Activated CD8-positive, alpha-beta memory T cell treated with anti-CD3 and anti-CD28 coated beads, Interleukin-2, amount 50 U/mL, for 24 hours (primary cell): ENCODE measurements around the gene TSPAN3.

Source experiments
- DNase-seq: peaks from one replicate; pipeline ENCODE4 v3.0.0-alpha.2; 2020; ENCODE audit errors: extremely low read depth

TSPAN3 gene

DNA sequence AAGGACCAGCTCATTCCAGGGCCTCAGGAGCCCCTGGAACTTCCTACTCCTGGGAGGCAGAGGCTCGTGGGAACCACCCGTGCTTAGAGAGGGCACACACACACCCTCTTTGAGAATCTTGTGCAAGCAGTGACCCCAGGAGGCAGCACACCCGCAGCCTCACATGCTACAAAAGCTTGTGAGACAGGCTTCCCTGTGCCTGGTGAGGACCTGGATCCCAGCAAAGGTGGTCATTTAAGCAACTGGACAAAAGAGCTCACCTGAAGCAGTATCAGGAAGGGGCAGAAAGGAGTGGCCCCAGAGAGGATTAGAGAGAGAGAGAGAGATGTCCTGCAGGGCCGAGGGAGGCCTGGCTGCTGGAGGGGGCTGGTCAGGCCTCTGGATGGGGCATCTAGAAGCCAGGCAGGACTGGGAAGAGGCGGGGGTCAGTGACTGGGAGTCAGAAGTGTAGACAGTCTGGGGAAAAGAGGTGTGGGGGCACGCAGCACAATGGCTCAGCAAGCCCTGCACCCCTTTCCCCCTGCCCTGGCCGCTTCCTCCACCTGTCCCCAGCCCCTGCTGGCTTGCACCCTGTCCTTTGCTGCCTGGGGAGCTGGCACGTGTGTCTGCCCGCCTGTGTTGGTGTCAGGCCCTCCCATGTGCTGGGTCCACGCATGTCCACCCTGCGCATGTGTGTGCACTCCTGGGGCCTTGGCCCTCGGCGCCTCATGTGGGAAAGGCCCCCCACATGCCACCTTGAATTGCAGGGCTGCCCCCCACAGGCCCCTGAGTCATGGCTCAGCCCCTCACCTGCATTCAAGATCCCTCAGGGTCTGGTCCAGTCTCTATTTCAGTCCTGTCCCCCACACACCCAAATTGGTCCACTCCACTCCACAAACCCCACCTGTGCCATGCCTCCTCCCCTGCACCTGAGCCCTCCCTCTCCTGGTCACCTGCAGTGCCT lies 36.9 kb downstream of the TSPAN3 start:
- DNase-seq, result no peak

DNA sequence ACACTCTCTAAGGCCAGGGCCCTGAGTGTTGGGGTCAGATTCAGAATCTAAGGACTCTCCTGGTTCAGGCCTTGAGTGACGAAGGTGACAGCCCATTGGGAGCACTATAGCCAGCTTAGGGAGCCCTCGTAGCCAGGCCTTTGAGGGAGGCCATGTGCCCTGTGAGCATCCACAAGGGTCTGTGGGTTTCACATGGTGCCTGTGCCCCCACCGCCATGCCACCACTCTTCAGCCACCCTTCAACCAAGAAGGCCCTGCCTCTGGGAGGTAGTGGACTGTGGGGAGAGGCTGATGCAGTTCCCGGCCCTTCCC lies 37.5 kb downstream of the TSPAN3 start:
- no peak for DNase-seq

DNA sequence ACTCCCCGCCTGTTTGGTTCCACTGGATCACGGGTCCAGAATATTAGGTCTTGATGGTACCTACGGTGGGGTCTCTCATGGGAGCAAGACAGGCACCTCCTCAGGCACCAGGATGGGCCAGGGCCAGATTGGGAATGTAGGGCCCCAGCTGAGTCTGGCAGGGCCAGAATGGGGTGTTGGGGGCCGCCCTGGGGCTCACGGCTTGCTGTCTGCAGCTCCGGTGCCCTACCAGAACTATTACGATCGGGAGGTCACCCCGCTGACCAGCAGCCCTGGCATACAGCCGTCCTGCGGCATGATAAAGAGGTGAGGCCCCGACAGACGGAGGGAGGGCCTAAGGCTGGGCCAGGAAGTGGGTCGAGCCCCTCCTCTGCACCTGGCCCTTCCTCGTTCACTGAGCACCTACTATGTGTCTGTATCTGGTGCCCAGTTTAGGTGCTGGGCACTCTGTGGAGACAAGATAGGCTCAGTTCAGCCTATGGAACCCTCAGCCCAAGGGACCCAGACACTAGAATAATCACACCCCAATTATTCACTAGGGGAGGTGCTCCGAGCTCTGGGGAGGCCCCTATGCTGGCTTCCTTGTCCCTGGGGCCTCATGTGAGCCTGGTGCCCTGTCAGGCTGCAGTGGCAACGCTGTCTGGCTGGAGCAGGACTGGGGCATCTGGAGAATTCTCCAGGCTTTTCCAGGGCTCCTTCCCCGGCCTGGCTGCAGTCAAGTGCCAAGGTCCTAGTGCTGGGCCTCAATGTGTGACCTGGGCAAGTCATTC lies 38.1 kb downstream of the TSPAN3 start:
- DNase-seq, result no peak

DNA sequence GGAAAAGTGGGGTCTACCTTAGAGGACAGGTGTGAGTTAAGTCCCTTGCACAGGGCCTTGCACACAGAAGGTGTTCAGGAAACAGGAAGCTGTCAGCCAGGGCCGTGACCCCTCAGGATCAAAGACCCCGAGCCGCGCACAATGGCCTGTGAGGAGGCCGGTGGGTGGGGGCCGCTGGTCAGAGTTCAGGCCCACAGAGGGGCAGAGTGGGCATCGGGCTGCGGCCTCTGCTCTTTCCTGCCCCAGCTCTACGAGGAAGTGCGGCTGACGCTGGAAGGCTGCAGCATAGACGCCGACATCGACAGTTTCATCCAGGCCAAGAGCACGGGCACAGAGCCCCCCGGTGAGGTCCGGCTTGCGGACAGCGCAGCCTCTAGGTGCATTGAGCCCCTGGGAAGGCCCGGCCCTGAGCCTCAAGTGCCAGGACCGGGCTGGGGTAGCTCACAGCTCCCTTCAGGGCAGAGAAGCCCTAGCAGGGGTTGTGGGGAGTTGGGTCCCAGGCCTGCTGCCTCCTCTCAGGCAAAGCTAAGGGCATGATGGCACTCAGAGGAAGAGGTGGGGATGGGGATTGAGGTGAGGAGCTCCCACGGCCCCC lies 38.8 kb downstream of the TSPAN3 start:
- no peak for DNase-seq

DNA sequence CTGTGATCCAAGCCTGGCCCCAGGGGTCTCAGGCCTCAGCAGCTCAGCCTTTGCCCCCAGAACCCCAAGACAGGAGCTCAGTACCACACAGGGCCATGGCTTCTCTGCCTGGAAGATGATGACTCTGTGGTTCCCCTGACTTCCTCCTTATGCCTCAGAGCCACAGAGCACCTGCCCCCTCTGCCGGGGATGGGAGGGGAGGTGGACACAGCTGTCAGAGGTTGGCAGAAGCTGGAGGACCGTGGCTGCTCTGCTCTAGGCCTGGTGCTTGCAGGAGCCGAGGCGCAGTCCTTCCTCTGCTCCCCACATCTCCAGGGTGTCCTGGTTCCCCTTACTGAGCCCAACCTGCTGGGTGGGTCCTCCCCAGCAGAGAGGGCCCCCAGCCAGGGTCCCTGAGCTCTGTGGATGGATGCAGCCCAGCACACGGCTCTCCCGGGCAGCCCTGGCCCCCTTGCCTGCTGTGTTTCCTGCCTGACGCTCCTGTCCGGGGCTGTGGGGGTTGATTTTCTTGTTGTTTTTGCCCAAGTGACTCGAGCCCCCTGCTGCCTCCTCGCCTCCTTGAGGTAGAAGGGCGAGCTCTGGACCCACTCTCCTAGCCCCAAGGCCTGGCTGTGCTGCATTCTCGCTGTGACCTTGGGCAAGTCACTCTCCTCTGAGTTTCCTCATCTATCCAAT lies 39.4 kb downstream of the TSPAN3 start:
- DNase-seq, result no peak

DNA sequence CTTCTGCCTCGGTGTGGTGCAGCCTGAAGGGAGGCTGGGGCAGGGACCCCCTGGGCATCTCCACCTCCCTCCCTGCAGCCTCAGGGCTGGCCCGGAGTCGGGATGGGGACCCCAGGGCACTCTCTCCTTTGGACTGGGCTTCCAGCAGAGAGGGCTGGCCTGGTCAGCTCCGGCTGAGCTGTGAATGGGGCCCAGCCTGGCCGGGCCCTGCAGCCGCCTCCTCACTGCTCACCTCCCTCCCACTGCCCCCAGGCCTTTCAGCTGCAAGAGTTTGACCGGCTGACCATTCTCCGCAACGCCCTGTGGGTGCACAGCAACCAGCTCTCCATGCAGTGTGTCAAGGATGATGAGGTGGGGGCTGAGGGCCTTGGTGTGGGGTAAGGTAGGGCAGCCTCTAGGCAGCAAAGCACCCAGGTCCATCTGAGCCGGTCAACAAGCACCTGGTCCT lies 40.0 kb downstream of the TSPAN3 start:
- no peak for DNase-seq

DNA sequence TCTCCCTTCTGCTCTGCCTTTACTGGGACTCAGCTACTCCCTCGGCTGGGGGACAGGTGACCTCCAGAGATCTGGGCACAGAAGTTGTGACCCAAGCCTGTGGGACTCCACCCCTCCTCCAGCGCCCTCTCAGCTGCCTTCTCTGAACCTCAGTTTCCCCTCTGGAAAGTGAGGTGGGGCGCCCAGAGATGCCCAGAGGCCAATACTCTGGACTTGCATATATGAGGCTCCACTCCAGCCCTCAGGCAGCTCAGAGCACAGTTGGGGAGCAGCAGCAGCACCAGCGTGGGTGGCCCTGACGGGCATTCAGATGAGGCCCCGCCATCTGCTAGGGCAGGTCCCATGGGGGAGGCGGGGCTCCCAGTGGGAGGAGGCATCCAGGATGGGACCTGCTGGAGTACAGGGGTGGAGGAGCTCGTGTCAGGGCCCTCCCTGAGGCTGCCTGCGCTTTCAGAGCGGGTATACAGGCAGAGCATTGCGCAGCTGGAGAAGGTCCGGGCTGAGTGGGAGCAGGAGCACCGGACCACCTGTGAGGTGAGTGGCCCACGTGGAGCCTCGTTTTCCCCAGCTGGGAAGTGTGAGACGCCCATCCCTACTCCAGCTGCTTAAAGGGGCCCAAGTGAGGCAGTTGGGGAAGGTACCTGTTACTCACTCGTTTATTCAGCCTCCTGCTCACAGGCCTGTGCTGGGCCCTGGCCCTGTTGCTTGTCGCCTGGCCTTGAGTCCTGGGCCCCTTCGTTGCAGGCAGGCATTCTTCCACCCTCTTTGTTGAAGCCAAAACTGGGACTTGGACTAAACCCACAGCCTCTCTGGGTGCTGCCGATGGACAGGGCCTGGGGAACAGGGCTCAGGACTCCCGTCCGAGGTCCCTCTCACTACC lies 40.6 kb downstream of the TSPAN3 start:
- no peak for DNase-seq

DNA sequence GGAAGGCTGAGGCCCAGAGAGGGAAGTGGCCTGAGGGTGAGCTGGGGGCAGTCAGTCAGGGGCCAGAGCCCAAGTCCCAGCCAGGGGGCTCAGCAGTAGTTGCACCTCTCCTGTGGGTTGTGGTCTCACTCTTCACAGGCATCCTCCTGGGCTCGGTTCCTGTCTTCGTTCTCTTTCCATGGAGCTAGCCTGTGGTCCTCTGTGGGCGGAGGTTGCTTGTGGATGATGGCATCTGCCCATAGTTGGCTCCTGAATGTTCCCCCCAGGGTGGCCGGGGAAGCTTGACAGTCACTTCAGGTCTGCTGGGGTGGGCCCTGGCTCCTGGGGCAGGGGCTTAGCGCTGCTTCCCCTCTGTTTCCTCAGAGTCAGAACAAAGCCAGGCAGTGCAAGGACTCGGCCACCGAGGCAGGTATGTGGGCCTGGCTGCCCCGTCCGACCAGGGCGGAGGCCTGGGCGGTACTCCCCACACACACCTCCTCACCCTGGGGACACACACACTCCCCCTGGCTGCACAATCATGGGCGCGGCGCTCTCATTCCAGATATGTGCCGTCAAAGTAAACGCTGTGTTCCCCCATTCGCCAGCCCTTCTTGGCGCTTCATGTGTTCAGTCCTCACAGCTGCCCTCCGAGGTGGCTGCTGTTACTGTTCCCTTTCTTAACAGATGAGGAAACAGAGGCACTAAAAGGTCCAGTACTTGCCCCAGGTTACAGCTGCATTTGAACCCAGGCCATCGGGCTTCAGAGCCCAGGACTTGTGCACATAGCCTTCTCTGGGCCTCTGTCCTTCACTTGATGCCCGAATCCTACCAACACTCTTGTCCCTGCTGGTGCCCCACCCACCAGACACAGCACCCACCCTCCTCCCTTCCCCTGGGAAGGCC lies 41.5 kb downstream of the TSPAN3 start:
- DNase-seq, result no peak

DNA sequence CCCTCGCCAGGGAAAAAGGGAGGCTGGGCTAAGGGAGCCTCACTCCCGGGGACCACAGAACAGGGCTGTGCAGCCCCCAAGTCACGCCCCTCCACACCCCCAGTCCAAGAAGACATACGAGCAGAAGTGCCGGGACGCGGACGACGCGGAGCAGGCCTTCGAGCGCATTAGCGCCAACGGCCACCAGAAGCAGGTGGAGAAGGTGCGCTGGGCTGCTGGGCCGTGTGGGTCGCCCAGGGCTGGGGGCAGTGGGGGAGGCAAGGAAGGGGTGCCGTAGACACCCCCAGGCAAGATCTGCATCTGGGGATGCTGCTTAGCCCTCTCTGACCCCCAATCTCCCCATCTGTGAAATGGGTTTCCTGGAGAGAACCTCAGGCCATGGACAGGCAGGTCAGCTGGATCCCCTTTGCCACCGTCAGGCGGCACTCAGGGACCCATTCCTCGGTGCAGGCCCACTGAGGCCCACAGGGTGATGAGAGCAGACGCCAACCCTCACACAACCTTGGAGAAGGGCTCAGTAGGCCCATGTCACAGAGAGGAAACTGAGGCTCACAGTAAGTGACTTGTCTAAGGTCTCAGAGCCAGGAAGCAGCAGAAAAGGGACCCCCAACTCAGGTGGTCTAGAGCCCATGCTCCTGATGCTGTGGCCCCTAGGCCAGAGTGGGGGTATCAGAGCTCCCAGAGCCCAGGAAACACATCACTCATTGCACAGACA lies 42.3 kb downstream of the TSPAN3 start:
- DNase-seq, result no peak

DNA sequence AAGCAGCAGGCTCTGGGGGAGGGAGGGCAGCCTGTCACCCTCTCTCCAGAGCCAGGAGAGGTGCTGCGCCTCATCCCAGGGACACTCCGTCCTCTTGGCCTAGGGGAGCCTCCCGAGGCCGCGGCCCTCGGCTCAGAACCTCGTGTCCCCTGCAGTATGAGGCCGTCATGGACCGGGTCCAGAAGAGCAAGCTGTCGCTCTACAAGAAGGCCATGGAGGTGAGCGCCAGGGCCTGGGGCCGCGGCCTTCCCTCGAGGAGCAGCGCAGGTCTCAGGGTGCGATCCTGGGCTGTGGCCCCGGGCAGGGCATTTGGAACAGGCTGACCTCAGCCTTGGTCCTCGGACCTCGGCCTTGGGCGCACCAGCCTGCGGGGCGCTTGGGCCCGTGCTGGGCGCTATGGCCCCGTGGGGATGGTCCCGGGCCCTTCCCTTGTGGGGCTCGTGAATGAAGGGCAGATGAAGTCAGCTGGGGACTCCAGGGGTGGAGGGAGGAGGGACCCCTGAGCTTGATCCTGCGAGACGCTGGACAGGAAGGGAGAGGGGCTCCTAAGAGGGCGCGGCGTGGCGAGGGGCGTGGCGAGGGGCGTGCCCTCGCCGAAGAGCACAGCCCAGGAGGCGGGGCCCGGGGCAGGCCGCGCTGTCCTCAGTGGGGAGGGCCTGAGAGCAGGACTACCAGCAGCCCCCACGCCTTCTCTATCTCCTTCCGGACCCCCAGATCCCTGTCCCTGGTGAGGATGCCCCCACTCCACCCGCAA lies 43.0 kb downstream of the TSPAN3 start:
- no peak for DNase-seq

DNA sequence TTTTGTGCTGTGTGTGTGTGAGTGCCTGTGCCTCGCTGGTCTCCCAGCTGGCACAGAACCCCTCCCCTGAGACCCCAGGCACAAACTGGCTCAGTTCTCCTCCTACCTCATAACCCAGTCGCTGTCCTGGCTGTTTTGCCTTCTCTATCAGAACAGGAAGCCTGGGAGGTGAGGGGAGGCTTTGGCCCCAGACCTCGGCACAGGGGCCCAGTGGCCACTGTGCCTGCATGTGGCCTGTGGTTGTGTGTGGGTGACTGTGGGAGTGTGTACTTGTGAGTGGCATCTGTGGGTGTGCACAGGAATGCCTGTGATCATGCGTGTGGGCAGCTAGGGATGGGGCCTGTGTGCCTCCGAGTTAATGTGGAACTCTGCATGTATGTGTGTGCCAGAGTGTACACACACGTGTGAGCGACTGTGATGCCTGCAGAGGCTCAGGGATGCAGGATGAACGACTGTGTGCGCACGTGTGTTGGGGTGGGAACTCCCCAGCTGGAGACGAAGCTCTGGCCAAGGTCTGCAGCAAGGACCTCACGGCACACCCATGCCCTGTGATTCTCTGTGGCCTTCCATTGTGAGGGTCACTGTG lies 43.7 kb downstream of the TSPAN3 start:
- DNase-seq, result no peak

DNA sequence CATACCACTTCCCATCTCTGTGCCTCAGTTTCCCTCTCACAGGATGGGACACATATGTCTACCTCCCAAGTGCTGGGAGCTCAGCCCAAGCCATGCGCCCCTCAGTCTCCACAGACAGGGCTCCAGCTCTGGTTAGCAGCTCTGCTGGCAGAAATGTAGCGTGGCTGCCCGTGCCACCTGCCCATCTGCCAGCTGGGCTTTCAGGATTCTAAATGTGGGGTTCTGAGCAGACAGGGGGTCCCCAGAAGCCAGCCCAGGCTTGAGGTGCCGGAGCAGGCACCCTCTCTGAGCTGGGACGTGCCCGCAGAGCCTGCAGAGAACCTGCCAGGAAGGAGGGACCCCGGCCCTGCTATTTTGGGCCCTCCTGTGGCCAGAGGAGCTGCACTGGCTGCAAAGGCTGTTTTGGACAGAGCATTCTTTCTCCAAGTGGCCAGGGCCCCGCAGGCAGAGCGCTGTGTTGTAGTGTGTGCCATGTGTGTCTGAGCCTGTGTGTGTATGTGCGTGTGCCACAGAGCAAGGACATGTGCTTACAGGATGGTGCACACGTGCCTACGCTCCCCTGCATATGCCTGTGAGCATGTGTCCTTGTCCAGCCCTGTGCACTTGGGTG lies 44.3 kb downstream of the TSPAN3 start:
- DNase-seq, result no peak

DNA sequence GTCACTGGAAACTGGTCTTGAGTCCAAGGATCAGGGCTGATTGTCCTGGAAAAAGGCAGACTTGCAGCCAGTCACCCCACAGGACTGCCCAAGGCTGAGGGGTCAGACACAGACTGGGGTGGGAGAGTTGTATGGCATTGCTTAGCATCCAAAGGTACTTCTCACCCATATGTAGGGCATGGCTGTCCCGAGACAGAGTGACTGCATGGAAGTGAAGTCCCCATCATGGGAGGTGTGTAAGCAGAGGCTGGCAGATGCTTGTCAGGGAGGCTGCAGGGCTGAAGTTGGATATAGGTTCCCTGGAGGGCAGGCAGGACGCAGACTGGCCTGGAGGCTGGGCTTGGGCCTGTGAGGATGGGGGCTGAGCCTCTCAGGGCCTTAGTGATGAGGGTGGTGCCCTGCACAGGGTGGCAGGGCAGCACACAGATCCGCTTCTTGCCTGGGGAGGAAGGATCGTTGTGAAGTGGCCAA lies 44.9 kb downstream of the TSPAN3 start:
- DNase-seq, result no peak

DNA sequence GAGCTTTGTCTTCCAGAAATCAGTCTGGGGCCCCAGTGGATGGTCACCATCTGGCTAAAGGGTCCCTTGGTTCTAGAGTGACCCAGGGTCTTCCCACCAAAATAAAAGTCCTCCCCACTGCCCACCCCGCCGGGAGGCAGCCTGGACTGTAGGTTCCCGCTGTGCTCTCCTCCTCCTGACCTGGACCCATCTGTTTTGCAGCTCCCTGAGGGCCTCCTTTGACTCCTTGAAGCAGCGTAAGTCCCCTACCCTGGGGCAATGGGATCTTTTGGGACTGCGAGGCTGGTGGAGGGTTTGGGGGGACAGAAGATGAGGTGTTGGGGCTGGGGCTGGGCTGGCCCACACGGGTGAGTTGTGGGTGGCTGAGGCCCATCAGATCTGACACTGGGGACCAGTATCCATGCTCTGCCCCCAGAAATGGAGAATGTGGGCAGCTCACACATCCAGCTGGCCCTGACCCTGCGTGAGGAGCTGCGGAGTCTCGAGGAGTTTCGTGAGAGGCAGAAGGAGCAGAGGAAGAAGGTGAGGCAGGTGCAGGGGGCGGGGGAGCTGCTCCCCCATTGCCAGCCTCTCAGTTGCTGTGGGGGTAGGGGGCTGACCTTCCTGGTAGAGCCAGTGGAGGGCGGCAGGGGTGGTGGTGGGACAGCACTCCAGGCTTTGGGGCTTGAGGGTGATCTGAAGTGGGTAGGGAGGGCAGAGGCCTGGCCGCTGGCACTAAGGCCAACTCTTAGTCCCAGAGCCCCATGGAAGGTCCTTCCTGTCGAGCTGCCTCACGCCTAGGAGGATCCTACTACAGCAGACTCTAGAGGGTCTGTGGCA lies 45.6 kb downstream of the TSPAN3 start:
- no peak for DNase-seq

DNA sequence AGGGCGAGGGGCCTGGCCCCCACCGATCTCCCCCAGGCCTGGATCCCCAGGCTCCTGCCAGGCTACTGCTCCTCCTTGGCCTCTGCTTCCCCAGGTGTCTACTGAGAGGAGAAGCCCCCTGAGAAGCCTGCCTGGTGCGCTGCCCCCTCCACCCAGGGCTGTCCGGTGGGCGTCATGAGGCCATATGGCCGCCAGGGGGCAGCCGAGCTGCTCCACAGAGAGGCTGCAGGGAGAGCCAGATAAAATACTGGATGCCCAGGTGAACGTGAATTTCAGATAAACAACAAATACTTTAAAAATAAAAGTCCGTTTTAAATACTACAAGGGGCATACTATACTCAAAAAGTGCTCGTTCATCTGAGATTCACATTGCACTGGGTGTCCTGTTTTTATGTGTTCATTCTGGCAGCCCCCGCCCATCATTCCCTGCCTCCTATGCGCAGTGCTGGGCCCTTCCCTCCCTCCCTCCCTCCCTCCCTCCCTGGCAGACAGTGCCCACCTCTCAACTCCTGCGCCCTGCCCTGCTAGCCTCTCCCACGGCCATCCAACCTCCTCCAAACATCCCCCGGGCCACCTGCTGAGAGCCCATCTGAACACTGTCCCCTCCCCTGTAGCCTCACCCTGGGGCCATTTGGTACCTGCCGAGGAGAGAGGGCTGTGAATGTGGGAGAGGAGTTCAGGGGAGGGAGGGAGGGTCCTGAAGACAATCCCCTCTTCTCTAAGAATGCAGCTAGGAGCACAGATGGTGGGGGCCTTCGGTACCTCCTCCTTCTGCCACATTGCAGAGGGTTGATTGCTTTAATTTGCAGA lies 46.4 kb downstream of the TSPAN3 start:
- no peak for DNase-seq
